NB4 (cell line): Measurements from ENCODE around the gene PRSS57.

ENCODE experiments used
- MYC ChIP-seq: IDR thresholded peaks from 2 replicates; pipeline ENCODE4 v1.6.1; 2011; ENCODE audit warnings: low read depth, low read length
- POLR2A ChIP-seq: IDR thresholded peaks from 2 replicates; pipeline ENCODE4 v1.6.1; 2011; ENCODE audit warnings: mild to moderate bottlenecking; ENCODE audit not compliant: insufficient read length; ENCODE audit errors: extremely low read depth
- TF ChIP-seq, protein P1 (sequence below): IDR thresholded peaks from one replicate; pipeline ENCODE4 v1.5.1; 2012; ENCODE audit warnings: low read depth, low read length
- TF ChIP-seq, protein P2 (sequence below): IDR thresholded peaks from 2 replicates; pipeline ENCODE4 v1.6.1; 2011; ENCODE audit warnings: low read depth, low read length

DNA sequence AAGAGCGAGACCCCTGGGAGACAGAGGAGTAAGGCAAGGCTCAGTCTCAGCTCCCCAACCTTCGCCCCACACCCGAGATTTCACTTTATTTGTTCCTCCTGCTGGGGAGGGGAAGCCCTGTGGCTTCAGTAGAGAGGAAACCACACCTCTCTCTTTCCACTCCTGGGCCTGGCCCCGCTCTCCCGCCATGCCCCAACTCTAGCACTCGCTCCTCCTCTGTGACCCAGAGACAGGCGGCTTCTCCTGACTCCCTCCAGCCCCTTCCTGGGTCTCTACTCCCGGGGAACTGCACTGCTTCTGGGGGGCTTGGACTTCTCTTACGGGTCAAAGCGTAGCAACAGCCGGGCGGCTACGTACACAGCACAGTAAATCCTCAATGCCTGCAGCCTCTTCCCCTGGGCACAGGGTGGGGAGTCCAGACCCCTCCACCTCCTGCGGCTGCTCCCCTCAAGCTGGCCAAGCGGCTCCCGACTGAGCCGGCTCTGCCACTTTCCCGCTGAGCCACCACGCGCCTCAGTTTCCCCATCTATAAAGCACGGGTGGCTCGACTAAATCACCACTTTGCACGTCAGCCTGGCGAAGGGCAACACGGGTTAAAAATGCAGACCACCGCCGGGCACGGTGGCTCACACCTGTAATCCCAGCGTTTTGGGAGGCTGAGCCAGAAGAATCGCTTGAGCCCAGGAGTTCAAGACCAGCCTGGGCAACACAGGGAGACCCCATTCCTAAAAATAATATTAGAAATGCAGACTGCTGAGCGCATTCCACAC is 33.6 kb downstream of the PRSS57 start:
- TF ChIP-seq, protein P1, sequence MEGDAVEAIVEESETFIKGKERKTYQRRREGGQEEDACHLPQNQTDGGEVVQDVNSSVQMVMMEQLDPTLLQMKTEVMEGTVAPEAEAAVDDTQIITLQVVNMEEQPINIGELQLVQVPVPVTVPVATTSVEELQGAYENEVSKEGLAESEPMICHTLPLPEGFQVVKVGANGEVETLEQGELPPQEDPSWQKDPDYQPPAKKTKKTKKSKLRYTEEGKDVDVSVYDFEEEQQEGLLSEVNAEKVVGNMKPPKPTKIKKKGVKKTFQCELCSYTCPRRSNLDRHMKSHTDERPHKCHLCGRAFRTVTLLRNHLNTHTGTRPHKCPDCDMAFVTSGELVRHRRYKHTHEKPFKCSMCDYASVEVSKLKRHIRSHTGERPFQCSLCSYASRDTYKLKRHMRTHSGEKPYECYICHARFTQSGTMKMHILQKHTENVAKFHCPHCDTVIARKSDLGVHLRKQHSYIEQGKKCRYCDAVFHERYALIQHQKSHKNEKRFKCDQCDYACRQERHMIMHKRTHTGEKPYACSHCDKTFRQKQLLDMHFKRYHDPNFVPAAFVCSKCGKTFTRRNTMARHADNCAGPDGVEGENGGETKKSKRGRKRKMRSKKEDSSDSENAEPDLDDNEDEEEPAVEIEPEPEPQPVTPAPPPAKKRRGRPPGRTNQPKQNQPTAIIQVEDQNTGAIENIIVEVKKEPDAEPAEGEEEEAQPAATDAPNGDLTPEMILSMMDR, result no peak
- TF ChIP-seq POLR2A (no peak), MYC (no peak)
- TF ChIP-seq, protein P2, sequence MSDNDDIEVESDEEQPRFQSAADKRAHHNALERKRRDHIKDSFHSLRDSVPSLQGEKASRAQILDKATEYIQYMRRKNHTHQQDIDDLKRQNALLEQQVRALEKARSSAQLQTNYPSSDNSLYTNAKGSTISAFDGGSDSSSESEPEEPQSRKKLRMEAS, result no peak
